HepG2 (cell line): ENCODE data around the gene MUL1. TPM values are rescaled to one million over a fixed set of nuclear protein-coding genes. Genes with fewer than 3 reads are reported as not detected.

ENCODE experiments used
- FOXM1 ChIP-seq: sonication (generic); formaldehyde crosslinking; IDR thresholded peaks from 2 replicates; pipeline ENCODE4 v1.5.0; 2020; ENCODE audit warnings: missing genetic modification reagents
- FOXO4 ChIP-seq: sonication (generic); formaldehyde crosslinking; conservative IDR thresholded peaks from 2 replicates; pipeline ENCODE4 v1.8.1; 2023; ENCODE audit warnings: missing genetic modification reagents
- IKZF1 ChIP-seq: fragments of 450-650 bp; IDR thresholded peaks from 2 replicates; pipeline ENCODE4 v1.7.1; 2016
- MEF2D ChIP-seq: sonication (generic); formaldehyde crosslinking; IDR thresholded peaks from 2 replicates; pipeline ENCODE4 v1.5.1; 2020; ENCODE audit warnings: mild to moderate bottlenecking, missing genetic modification reagents
- MZF1 ChIP-seq: sonication (generic); formaldehyde crosslinking; IDR thresholded peaks from 2 replicates; pipeline ENCODE4 v1.8.1; 2023; ENCODE audit warnings: mild to moderate bottlenecking, missing genetic modification reagents, borderline replicate concordance
- POGK ChIP-seq: sonication (generic); formaldehyde crosslinking; conservative IDR thresholded peaks from 2 replicates; pipeline ENCODE4 v1.8.0; 2022; ENCODE audit warnings: mild to moderate bottlenecking, moderate library complexity, missing genetic modification reagents
- POLR2AphosphoS2 ChIP-seq: IDR thresholded peaks from 2 replicates; pipeline ENCODE4 v1.6.1; 2011; ENCODE audit warnings: low read depth, low read length, improper control_type of control experiment
- RFXANK ChIP-seq: IDR thresholded peaks from 2 replicates; pipeline ENCODE4 v1.6.1; 2016
- SP1 ChIP-seq, 2 experiments: fragments of 450-650 bp in 1 of 2; sonication (generic) in 1 of 2; formaldehyde crosslinking in 1 of 2; IDR thresholded peaks; 2 replicates each; pipeline versions ENCODE4 v1.4.0 to v1.6.1; 2016 to 2020; ENCODE audit warnings: missing genetic modification reagents in 1 of 2
- TAF1 ChIP-seq: sonication (generic); formaldehyde crosslinking; IDR thresholded peaks from 2 replicates; pipeline ENCODE4 v1.4.0; 2020; ENCODE audit warnings: missing genetic modification reagents
- TBL1XR1 ChIP-seq: fragments of 150-350 bp; IDR thresholded peaks from 2 replicates; pipeline ENCODE4 v1.6.1; 2014; ENCODE audit warnings: borderline replicate concordance, low read length; ENCODE audit not compliant: partially characterized antibody
- UBTF ChIP-seq: sonication (generic); formaldehyde crosslinking; IDR thresholded peaks from 2 replicates; pipeline ENCODE4 v1.4.0; 2020; ENCODE audit warnings: mild to moderate bottlenecking, missing genetic modification reagents
- ZFP62 ChIP-seq: sonication (generic); formaldehyde crosslinking; IDR thresholded peaks from 2 replicates; pipeline ENCODE4 v1.4.0; 2020; ENCODE audit warnings: missing genetic modification reagents
- polyA plus RNA-seq, 8 experiments: library from polyadenylated mRNA; depleted of rRNA in 3 of 8; stranded (reverse) in 7 of 8; unstranded in 1 of 8; fragments of >200 nt; fragmentation: Illumina TruSeq in 4 of 8; extraction: Trizol in 4 of 8; gene quantifications; 2 replicates each; pipeline versions ENCODE4 v1.2.1 to v1.2.3, GENCODE V29; 2011 to 2016; ENCODE audit warnings: low read depth in 4 of 8, missing spikeins in 1 of 8, mixed read lengths in 1 of 8; ENCODE audit not compliant: insufficient read depth in 1 of 8
- total RNA-seq, 5 experiments: library from RNA; depleted of rRNA; stranded (reverse); fragments of >200 nt; fragmentation: Illumina TruSeq; extraction: Trizol; gene quantifications; 2 replicates each; pipeline ENCODE4 v1.2.3, GENCODE V29; 2016; ENCODE audit warnings: low read depth in 1 of 5
- TF ChIP-seq, protein P1 (sequence below): sonication (generic); formaldehyde crosslinking; IDR thresholded peaks from 2 replicates; pipeline ENCODE4 v1.4.0; 2020; ENCODE audit warnings: mild to moderate bottlenecking, missing genetic modification reagents
- TF ChIP-seq, protein P2 (sequence below), 2 experiments: IDR thresholded peaks; 2 replicates each; pipeline ENCODE4 v1.6.1; 2011 to 2012; ENCODE audit warnings: low read length in 2 of 2, borderline replicate concordance in 1 of 2, low read depth in 1 of 2, mild to moderate bottlenecking in 1 of 2, moderate library complexity in 1 of 2

MUL1 gene
- total and polyA plus RNA-seq, 2 of the 13 experiments (the other 11 are each of a cell fraction or from before 2014, with no cell fraction given), result 21.5 to 26.5 TPM

- no peak for TF ChIP-seq FOXO4 (CRISPR knock-in tag)
- TF ChIP-seq SP1 (IDR thresholded peaks at IDR 0.05), result no peak
- TF ChIP-seq SP1 (CRISPR knock-in tag; IDR thresholded peaks at IDR 0.05), result no peak; the same call in 1 of the 2 replicates
- no peak for TF ChIP-seq ZFP62
- TF ChIP-seq, protein P1, sequence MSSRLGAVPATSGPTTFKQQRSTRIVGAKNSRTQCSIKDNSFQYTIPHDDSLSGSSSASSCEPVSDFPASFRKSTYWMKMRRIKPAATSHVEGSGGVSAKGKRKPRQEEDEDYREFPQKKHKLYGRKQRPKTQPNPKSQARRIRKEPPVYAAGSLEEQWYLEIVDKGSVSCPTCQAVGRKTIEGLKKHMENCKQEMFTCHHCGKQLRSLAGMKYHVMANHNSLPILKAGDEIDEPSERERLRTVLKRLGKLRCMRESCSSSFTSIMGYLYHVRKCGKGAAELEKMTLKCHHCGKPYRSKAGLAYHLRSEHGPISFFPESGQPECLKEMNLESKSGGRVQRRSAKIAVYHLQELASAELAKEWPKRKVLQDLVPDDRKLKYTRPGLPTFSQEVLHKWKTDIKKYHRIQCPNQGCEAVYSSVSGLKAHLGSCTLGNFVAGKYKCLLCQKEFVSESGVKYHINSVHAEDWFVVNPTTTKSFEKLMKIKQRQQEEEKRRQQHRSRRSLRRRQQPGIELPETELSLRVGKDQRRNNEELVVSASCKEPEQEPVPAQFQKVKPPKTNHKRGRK, result 0 out of 2 replicates have a peak, but pooled peaks have one; percentile 45
- TF ChIP-seq POGK, result peak; percentile 2; the same call in 1 of the 2 replicates
- TF ChIP-seq POLR2AphosphoS2, result no peak
- no peak for TF ChIP-seq IKZF1
- no peak for TF ChIP-seq TBL1XR1
- TF ChIP-seq, protein P2, sequence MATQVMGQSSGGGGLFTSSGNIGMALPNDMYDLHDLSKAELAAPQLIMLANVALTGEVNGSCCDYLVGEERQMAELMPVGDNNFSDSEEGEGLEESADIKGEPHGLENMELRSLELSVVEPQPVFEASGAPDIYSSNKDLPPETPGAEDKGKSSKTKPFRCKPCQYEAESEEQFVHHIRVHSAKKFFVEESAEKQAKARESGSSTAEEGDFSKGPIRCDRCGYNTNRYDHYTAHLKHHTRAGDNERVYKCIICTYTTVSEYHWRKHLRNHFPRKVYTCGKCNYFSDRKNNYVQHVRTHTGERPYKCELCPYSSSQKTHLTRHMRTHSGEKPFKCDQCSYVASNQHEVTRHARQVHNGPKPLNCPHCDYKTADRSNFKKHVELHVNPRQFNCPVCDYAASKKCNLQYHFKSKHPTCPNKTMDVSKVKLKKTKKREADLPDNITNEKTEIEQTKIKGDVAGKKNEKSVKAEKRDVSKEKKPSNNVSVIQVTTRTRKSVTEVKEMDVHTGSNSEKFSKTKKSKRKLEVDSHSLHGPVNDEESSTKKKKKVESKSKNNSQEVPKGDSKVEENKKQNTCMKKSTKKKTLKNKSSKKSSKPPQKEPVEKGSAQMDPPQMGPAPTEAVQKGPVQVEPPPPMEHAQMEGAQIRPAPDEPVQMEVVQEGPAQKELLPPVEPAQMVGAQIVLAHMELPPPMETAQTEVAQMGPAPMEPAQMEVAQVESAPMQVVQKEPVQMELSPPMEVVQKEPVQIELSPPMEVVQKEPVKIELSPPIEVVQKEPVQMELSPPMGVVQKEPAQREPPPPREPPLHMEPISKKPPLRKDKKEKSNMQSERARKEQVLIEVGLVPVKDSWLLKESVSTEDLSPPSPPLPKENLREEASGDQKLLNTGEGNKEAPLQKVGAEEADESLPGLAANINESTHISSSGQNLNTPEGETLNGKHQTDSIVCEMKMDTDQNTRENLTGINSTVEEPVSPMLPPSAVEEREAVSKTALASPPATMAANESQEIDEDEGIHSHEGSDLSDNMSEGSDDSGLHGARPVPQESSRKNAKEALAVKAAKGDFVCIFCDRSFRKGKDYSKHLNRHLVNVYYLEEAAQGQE (IDR thresholded peaks at IDR 0.05; ENCODE audit: borderline replicate concordance in 1 of 2, low read depth in 1 of 2, low read length in 2 of 2), result peak in 1 of 2 experiments; percentile 55; a peak in 1 of 4 replicates
- peak; percentile 25; the same call in 1 of the 2 replicates for TF ChIP-seq TAF1
- TF ChIP-seq UBTF (CRISPR knock-in tag), result no peak
- TF ChIP-seq MEF2D (CRISPR knock-in tag), result no peak
- no peak for TF ChIP-seq RFXANK (CRISPR knock-in tag)
- TF ChIP-seq MZF1 (CRISPR knock-in tag), result no peak
- TF ChIP-seq FOXM1, result no peak
Observed at GRCh38 chr1:20485527-20486456, 22.2 kb downstream of the MUL1 start, which contains the start of gene CAMK2N1 (continued).
